ENCODE data around the gene TBX5.

The TBX5 gene

GRCh38 chr12:114404083-114404925 is 1.6 kb downstream of the TBX5 start:
- Histone ChIP-seq H3K4me3 (ENCODE audit: low read depth, low read length) (no peak overlapping the region), H3K9ac (no peak overlapping the region), H2AFZ (no peak overlapping the region), H3K4me1 (no peaks in the 10 kb centered on the region), H3K27ac (no peak overlapping the region), H3K36me3 (ENCODE audit: control insufficient read depth, insufficient read depth, low read length) (no peaks in the 10 kb centered on the region), H3K4me2 (ENCODE audit: low read length) (no peak overlapping the region), H3K9me3 (ENCODE audit: control insufficient read depth, low read length) (no peaks in the 10 kb centered on the region), H3K27me3 (ENCODE audit: control insufficient read depth, insufficient read depth, low read length) (peaks cover 5% of the 10 kb centered on the region), H3K79me2 (no peaks in the 10 kb centered on the region)
- TF ChIP-seq, protein P1, sequence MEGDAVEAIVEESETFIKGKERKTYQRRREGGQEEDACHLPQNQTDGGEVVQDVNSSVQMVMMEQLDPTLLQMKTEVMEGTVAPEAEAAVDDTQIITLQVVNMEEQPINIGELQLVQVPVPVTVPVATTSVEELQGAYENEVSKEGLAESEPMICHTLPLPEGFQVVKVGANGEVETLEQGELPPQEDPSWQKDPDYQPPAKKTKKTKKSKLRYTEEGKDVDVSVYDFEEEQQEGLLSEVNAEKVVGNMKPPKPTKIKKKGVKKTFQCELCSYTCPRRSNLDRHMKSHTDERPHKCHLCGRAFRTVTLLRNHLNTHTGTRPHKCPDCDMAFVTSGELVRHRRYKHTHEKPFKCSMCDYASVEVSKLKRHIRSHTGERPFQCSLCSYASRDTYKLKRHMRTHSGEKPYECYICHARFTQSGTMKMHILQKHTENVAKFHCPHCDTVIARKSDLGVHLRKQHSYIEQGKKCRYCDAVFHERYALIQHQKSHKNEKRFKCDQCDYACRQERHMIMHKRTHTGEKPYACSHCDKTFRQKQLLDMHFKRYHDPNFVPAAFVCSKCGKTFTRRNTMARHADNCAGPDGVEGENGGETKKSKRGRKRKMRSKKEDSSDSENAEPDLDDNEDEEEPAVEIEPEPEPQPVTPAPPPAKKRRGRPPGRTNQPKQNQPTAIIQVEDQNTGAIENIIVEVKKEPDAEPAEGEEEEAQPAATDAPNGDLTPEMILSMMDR (IDR thresholded peaks at IDR 0.05), result no peak

GRCh38 chr12:114403690-114404066 is 2.3 kb downstream of the TBX5 start:
- Histone ChIP-seq H3K4me1 (no peaks in the 10 kb centered on the region), H3K4me3 (ENCODE audit: low read depth, low read length) (no peak overlapping the region), H3K79me2 (no peaks in the 10 kb centered on the region), H3K9me3 (ENCODE audit: control insufficient read depth, low read length) (no peaks in the 10 kb centered on the region), H3K27ac (no peak overlapping the region), H3K4me2 (ENCODE audit: low read length) (no peak overlapping the region), H3K27me3 (ENCODE audit: control insufficient read depth, insufficient read depth, low read length) (peaks cover 2% of the 10 kb centered on the region), H3K9ac (no peak overlapping the region), H3K36me3 (ENCODE audit: control insufficient read depth, insufficient read depth, low read length) (no peaks in the 10 kb centered on the region), H2AFZ (no peak overlapping the region)
- TF ChIP-seq, protein P1 (IDR thresholded peaks at IDR 0.05), result no peak

GRCh38 chr12:114403011-114403689 is 2.8 kb downstream of the TBX5 start:
- Histone ChIP-seq H3K27ac (no peak overlapping the region), H3K36me3 (ENCODE audit: control insufficient read depth, insufficient read depth, low read length) (no peaks in the 10 kb centered on the region), H3K9me3 (ENCODE audit: control insufficient read depth, low read length) (no peaks in the 10 kb centered on the region), H3K79me2 (no peaks in the 10 kb centered on the region), H2AFZ (no peak overlapping the region), H3K4me2 (ENCODE audit: low read length) (no peak overlapping the region), H3K27me3 (ENCODE audit: control insufficient read depth, insufficient read depth, low read length) (peaks cover 2% of the 10 kb centered on the region), H3K4me3 (ENCODE audit: low read depth, low read length) (no peak overlapping the region), H3K4me1 (no peaks in the 10 kb centered on the region), H3K9ac (no peak overlapping the region)
- TF ChIP-seq, protein P1 (IDR thresholded peaks at IDR 0.05), result no peak

DNA sequence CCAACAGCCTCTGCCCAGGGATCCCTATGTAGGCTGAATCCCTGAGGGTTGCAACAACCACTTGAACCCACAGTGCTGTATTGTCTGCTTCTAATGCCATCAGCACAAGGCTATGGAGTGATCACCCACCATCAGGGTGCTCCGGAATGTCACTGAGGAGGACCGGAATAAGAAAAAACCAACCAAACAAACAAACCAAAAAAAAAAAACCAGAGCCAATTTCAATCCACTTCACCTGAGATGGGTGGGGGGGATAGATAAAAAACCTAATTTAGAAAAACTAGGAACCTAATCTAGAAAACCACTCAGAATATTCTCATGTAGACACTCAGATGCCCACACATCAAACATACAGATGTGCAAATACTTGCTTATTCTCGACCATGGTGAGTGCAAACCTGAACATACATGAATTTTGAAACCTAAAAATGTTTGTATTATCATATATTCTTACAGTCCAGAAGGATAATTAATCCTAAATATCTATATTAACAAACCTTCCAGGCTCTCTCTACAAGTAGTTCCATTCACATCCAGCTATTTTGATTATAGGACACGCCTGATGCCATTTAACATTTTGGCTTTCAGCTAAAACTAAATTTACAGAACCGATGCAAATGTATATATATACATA is 3.7 kb downstream of the TBX5 start:
- Histone ChIP-seq H3K4me3 (ENCODE audit: low read depth, low read length) (no peak overlapping the region), H3K36me3 (ENCODE audit: control insufficient read depth, insufficient read depth, low read length) (no peaks in the 10 kb centered on the region), H3K27me3 (ENCODE audit: control insufficient read depth, insufficient read depth, low read length) (peaks cover 6% of the 10 kb centered on the region)

More for the DNA sequence above, 3.7 kb downstream of the TBX5 start:
- TF ChIP-seq, protein P1 (IDR thresholded peaks at IDR 0.05), result no peak
- Histone ChIP-seq H3K4me1 (no peaks in the 10 kb centered on the region), H3K27ac (no peak overlapping the region), H3K9ac (no peak overlapping the region), H3K9me3 (ENCODE audit: control insufficient read depth, low read length) (no peaks in the 10 kb centered on the region), H3K79me2 (no peaks in the 10 kb centered on the region), H2AFZ (no peak overlapping the region), H3K4me2 (ENCODE audit: low read length) (no peak overlapping the region)

Data from parathyroid adenoma (tissue), 2 donors.